Endodermal cell (in vitro differentiated cells): ENCODE data around the gene VSIG10. TPM values are rescaled to one million over a fixed set of nuclear protein-coding genes. Genes with fewer than 3 reads are reported as not detected.
"Not testable (repeated sequence)": the region's sequence is repeated elsewhere in the genome, so short reads cannot be mapped to it uniquely, and the experiment has no call there.

ENCODE experiments used
- DNase-seq: peaks from one replicate; pipeline ENCODE4 v3.0.0-alpha.2; 2017
- H3K27ac ChIP-seq: 2 replicates; pipeline ENCODE4 v1.5.1; 2013; ENCODE audit warnings: mild to moderate bottlenecking, low read depth, low read length, moderate library complexity
- H3K27me3 ChIP-seq: 2 replicates; pipeline ENCODE4 v1.6.1; 2013; ENCODE audit warnings: mild to moderate bottlenecking, low read length, moderate library complexity; ENCODE audit not compliant: insufficient read depth, control insufficient read depth, poor library complexity, severe bottlenecking
- H3K36me3 ChIP-seq: 2 replicates; pipeline ENCODE4 v1.7.0; 2013; ENCODE audit warnings: mild to moderate bottlenecking, low read length, moderate library complexity; ENCODE audit not compliant: control insufficient read depth, insufficient read depth
- H3K4me1 ChIP-seq: one replicate; pipeline ENCODE4 v1.7.0; 2013; ENCODE audit warnings: low read length; ENCODE audit not compliant: control insufficient read depth, insufficient read depth
- H3K4me3 ChIP-seq: 2 replicates; pipeline ENCODE4 v1.5.1; 2013; ENCODE audit warnings: mild to moderate bottlenecking, low read length, moderate library complexity
- H3K9ac ChIP-seq: 2 replicates; pipeline ENCODE4 v1.6.1; 2013; ENCODE audit warnings: mild to moderate bottlenecking, low read length, moderate library complexity; ENCODE audit not compliant: poor library complexity, severe bottlenecking; ENCODE audit errors: extremely low read depth
- H3K9me3 ChIP-seq: 2 replicates; pipeline ENCODE4 v1.6.1; 2013; ENCODE audit warnings: mild to moderate bottlenecking, low read length, moderate library complexity; ENCODE audit not compliant: control insufficient read depth
- H3K27ac Mint-ChIP-seq: 2 replicates; pipeline ENCODE4 v1.8.0; 2020; ENCODE audit warnings: mixed read lengths
- H3K27me3 Mint-ChIP-seq: 2 replicates; pipeline ENCODE4 v1.8.0; 2021; ENCODE audit warnings: mild to moderate bottlenecking, mixed read lengths; ENCODE audit not compliant: insufficient read depth
- H3K36me3 Mint-ChIP-seq: 2 replicates; pipeline ENCODE4 v1.8.0; 2020; ENCODE audit warnings: low read depth, mixed read lengths
- H3K4me1 Mint-ChIP-seq: 2 replicates; pipeline ENCODE4 v1.8.0; 2020; ENCODE audit warnings: mixed read lengths
- H3K4me3 Mint-ChIP-seq: 2 replicates; pipeline ENCODE4 v1.8.0; 2020; ENCODE audit warnings: mild to moderate bottlenecking, moderate library complexity, mixed read lengths
- H3K9me3 Mint-ChIP-seq: 2 replicates; pipeline ENCODE4 v1.8.0; 2020; ENCODE audit warnings: mild to moderate bottlenecking, mixed read lengths
- CTCF ChIP-seq: fragments of 200-600 bp; sonication (generic); conservative IDR thresholded peaks from 2 replicates; pipeline ENCODE4 v1.5.0; 2021; ENCODE audit warnings: antibody characterized with exemption, mild to moderate bottlenecking
- whole genome bisulfite sequencing, 2 experiments: methylation state at CpG; one replicate each; pipeline versions ENCODE4 v1.1.5 to v1.1.7; 2013; ENCODE audit warnings: missing lambda C conversion rate in 2 of 2, mixed read lengths in 1 of 2; ENCODE audit not compliant: insufficient coverage in 1 of 2, insufficient read length in 1 of 2; 5-methylcytosine and 5-hydroxymethylcytosine counted together
- total RNA-seq, 2 donors: library from RNA; stranded (reverse); fragmentation: NEBNext Ultra II Directional in 1 of 2; extraction: Animal tissue kit (Norgen Biotek cat#: 25700) in 1 of 2; gene quantifications; 2 replicates in 1 of 2; 3 replicates in 1 of 2; pipeline ENCODE4 v1.2.1, GENCODE V29; 2021

Gene VSIG10
- total RNA-seq, 2 donors from 2014 or later: 35.4 to 43.8 TPM

DNA sequence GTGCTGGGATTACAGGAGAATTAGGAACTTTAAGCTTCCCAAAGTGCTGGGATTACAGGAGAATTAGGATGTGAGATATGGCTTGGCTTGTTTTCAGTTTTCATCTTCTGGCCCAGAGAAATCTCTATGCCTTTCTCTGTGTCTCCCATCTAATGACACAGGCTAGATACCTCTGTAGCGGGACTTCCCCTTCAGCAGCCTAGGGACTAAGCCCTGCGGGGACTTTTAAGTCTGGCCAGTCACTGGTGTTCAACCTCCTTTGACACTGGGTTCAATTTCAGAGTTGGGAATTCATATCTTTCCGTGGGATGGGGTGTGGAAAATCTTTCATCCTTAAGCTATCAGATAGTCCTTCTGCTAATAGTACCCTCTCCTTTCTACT is 81.1 kb downstream of the VSIG10 start:
- no peak for DNase-seq
- peaks cover 55% of the 10 kb centered on the region for H3K36me3 Mint-ChIP-seq
- no peaks in the 10 kb centered on the region for H3K9me3 Mint-ChIP-seq
- no peaks in the 10 kb centered on the region for H3K9me3 ChIP-seq
- peaks cover 77% of the 10 kb centered on the region for H3K36me3 ChIP-seq
- no peak for TF ChIP-seq CTCF
- H3K27ac ChIP-seq: no peak overlapping the region
- H3K27me3 ChIP-seq: no peaks in the 10 kb centered on the region
- no peaks in the 10 kb centered on the region for H3K4me1 ChIP-seq
- H3K27me3 Mint-ChIP-seq: no peaks in the 10 kb centered on the region
- 80 to 94% methylated on average over 2 to 3 of the region's 3 CpGs for WGBS, 2 experiments
- no peak overlapping the region for H3K27ac Mint-ChIP-seq
- H3K4me3 Mint-ChIP-seq: no peak overlapping the region
- no peak overlapping the region for H3K4me3 ChIP-seq
- H3K4me1 Mint-ChIP-seq: peaks cover 4% of the 10 kb centered on the region
- no peak overlapping the region for H3K9ac ChIP-seq

DNA sequence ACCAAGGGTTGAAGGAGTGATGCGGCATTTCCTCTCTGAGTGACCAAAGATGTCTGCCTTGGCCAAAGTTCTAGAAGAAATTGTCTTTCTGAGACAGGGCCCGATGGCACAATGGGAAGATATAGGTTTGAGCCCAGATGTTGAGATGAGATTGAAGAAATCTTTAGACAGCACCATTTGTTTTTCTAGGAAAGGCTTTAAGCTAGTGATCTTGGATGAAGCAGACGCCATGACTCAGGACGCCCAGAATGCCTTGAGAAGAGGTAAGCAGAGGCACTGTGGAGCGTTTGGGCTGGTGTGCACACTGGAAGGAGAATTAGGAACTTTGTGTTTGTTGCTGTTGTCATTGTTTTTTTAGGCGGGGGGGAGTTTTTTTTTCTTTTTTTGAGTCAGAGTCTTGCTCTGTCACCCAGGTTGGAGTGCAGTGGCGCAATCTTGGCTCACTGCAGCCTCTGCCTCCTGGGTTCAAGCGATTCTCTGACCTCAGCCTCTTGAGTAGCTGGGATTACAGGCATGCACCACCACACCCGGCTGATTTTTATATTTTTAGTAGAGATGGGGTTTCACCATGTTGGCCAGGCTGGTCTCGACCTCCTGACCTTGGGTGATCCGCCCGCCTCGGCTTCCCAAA is 81.6 kb downstream of the VSIG10 start:
- H3K4me3 ChIP-seq, H3K27ac Mint-ChIP-seq, H3K9me3 Mint-ChIP-seq, DNase-seq, H3K9ac ChIP-seq, H3K27ac ChIP-seq, H3K4me1 ChIP-seq, H3K27me3 ChIP-seq, H3K4me3 Mint-ChIP-seq, H3K9me3 ChIP-seq, H3K4me1 Mint-ChIP-seq, H3K27me3 Mint-ChIP-seq: not testable (repeated sequence)
- 90 to 93% methylated on average over 12 to 13 of the region's 13 CpGs for WGBS, 2 experiments
- peaks cover 54% of the 10 kb centered on the region for H3K36me3 Mint-ChIP-seq
- H3K36me3 ChIP-seq: peaks cover 73% of the 10 kb centered on the region

- H3K4me1 Mint-ChIP-seq: peaks cover 5% of the 10 kb centered on the region
- H3K36me3 ChIP-seq: peaks cover 54% of the 10 kb centered on the region
- H3K27ac ChIP-seq: no peak overlapping the region
- no peak overlapping the region for H3K4me3 Mint-ChIP-seq
- no peak for DNase-seq
- H3K27me3 Mint-ChIP-seq: peaks cover 2% of the 10 kb centered on the region
- no peak overlapping the region for H3K27ac Mint-ChIP-seq
- no peak overlapping the region for H3K9ac ChIP-seq
- peaks cover 34% of the 10 kb centered on the region for H3K36me3 Mint-ChIP-seq
- TF ChIP-seq CTCF: no peak
- H3K9me3 ChIP-seq: no peaks in the 10 kb centered on the region
- no peaks in the 10 kb centered on the region for H3K9me3 Mint-ChIP-seq
- H3K4me1 ChIP-seq: no peaks in the 10 kb centered on the region
- no peaks in the 10 kb centered on the region for H3K27me3 ChIP-seq
- H3K4me3 ChIP-seq: no peak overlapping the region
- WGBS, 2 experiments: 100% methylated on average over 1 of the region's 1 CpG; no CpG with 5 or more reads in 1 of the 2 experiments
Measured at GRCh38 chr12:118020036-118020435, 83.8 kb downstream of the VSIG10 start.

DNA sequence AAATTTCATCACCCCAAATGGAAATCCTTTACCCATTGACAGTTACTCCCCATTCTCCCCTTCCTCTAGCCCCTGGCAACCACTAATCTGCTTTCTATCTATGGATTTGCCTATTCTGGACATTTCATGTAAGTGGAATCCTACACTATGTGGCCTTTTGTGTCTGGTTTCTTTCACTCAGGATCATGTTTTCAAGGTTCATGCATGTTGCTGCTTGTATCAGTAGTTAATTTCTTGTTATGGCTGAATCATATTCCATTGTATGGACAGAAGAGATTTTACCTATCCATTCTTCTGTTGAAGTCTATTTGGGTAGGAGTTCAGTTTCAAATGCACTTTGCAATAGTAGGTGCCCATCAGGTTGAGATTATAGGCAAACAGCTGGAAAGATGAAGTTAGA is 85.9 kb downstream of the VSIG10 start:
- Mint-ChIP-seq H3K4me3 (peak overlapping the region; percentile 82), H3K9me3 (peaks cover 4% of the 10 kb centered on the region), H3K4me1 (peaks cover 11% of the 10 kb centered on the region), H3K27ac (no peak overlapping the region), H3K36me3 (peaks cover 28% of the 10 kb centered on the region), H3K27me3 (peaks cover 2% of the 10 kb centered on the region)
- H3K9ac ChIP-seq: no peak overlapping the region
- no peaks in the 10 kb centered on the region for H3K27me3 ChIP-seq
- no peak overlapping the region for H3K27ac ChIP-seq
- no peaks in the 10 kb centered on the region for H3K9me3 ChIP-seq
- peaks cover 39% of the 10 kb centered on the region for H3K36me3 ChIP-seq
- DNase-seq: no peak
- TF ChIP-seq CTCF: no peak
- no peaks in the 10 kb centered on the region for H3K4me1 ChIP-seq
- peak overlapping the region; percentile 93 for H3K4me3 ChIP-seq
